KBM-7 (cell line): Measurements from ENCODE around the gene BTBD9.

Source experiments
- DNase-seq: peaks from one replicate; pipeline ENCODE4 v3.0.0-alpha.2; 2015
- in situ Hi-C: fragments of 300-500 bp; cut with MboI; formaldehyde crosslinking; loops from 2 replicates; pipeline ENCODE4 v1.14.3; 2020; ENCODE audit warnings: low sequenced_read_pairs, low pct_unique_long_range_greater_than_20kb, mixed read lengths

Gene BTBD9

GRCh38 chr6:38170666-38171355 is 468.9 kb downstream of the BTBD9 start:
- in situ Hi-C loops, result no loop called here
- DNase-seq, result no peak

GRCh38 chr6:38169977-38170526 is 469.7 kb downstream of the BTBD9 start:
- in situ Hi-C loops, result no loop called here
- DNase-seq, result no peak

- DNase-seq, result no peak
- in situ Hi-C loops, result no loop called here
Observed at GRCh38 chr6:38169221-38169976, 470.3 kb downstream of the BTBD9 start.

GRCh38 chr6:38168699-38169098 is 471.0 kb downstream of the BTBD9 start:
- in situ Hi-C loops, result no loop called here
- DNase-seq, result no peak

GRCh38 chr6:38168126-38168525 is 471.6 kb downstream of the BTBD9 start:
- in situ Hi-C loops, result no loop called here
- DNase-seq, result no peak

- in situ Hi-C loops, result no loop called here
- DNase-seq, result no peak
Observed at GRCh38 chr6:38167598-38167997, 472.1 kb downstream of the BTBD9 start.

GRCh38 chr6:38166411-38167240 is 473.1 kb downstream of the BTBD9 start:
- no peak for DNase-seq
- in situ Hi-C loops, result no loop called here

- DNase-seq, result no peak
- in situ Hi-C loops, result no loop called here
Observed at GRCh38 chr6:38164671-38165108, 475.0 kb downstream of the BTBD9 start.

GRCh38 chr6:38164131-38164481 is 475.6 kb downstream of the BTBD9 start:
- no peak for DNase-seq

GRCh38 chr6:38163186-38164130 is 476.3 kb downstream of the BTBD9 start:
- no peak for DNase-seq
- in situ Hi-C loops, result no loop called here

More at GRCh38 chr6:38164131-38164481, 475.6 kb downstream of the BTBD9 start:
- in situ Hi-C loops, result no loop called here

- DNase-seq, result no peak
- in situ Hi-C loops, result no loop called here
Observed at GRCh38 chr6:38162493-38163185, 477.1 kb downstream of the BTBD9 start.

GRCh38 chr6:38161754-38162492 is 477.8 kb downstream of the BTBD9 start:
- DNase-seq, result no peak
- in situ Hi-C loops, result no loop called here

GRCh38 chr6:38161331-38161730 is 478.4 kb downstream of the BTBD9 start:
- in situ Hi-C loops, result no loop called here
- no peak for DNase-seq

GRCh38 chr6:38160831-38161230 is 478.9 kb downstream of the BTBD9 start:
- in situ Hi-C loops, result no loop called here
- DNase-seq, result no peak

- DNase-seq, result peak; percentile 34
- in situ Hi-C loops, result no loop called here
Observed at GRCh38 chr6:38159596-38159995, 480.1 kb downstream of the BTBD9 start.

GRCh38 chr6:38158762-38159350 is 480.9 kb downstream of the BTBD9 start:
- no peak for DNase-seq
- in situ Hi-C loops, result no loop called here

GRCh38 chr6:38157905-38158304 is 481.8 kb downstream of the BTBD9 start:
- DNase-seq, result no peak
- in situ Hi-C loops, result no loop called here
